Suprapubic skin (tissue), 4 donors: ENCODE measurements around the gene AHCYL1.

ENCODE experiments used
- EP300 ChIP-seq: sonication (generic); formaldehyde crosslinking; IDR thresholded peaks from one replicate; pipeline ENCODE4 v1.6.1; 2017; ENCODE audit warnings: antibody characterized with exemption
- POLR2A ChIP-seq, 2 donors: fragments of 450-650 bp; IDR thresholded peaks; one replicate each; pipeline ENCODE4 v1.6.1; 2017; ENCODE audit warnings: antibody characterized with exemption in 2 of 2, mild to moderate bottlenecking in 2 of 2, moderate library complexity in 2 of 2
- POLR2AphosphoS5 ChIP-seq, 3 donors: sonication (generic); formaldehyde crosslinking; IDR thresholded peaks; one replicate each; pipeline ENCODE4 v1.6.1; 2017; ENCODE audit warnings: antibody characterized with exemption in 3 of 3
- TF ChIP-seq, protein P1 (sequence below), 2 donors: fragments of 200-600 bp in 1 of 2; fragments of 450-650 bp in 1 of 2; sonication (generic) in 1 of 2; IDR thresholded peaks; one replicate each; pipeline ENCODE4 v1.5.1; 2016 to 2019; ENCODE audit warnings: antibody characterized with exemption in 2 of 2, mild to moderate bottlenecking in 1 of 2, moderate library complexity in 1 of 2

- TF ChIP-seq, protein P1, sequence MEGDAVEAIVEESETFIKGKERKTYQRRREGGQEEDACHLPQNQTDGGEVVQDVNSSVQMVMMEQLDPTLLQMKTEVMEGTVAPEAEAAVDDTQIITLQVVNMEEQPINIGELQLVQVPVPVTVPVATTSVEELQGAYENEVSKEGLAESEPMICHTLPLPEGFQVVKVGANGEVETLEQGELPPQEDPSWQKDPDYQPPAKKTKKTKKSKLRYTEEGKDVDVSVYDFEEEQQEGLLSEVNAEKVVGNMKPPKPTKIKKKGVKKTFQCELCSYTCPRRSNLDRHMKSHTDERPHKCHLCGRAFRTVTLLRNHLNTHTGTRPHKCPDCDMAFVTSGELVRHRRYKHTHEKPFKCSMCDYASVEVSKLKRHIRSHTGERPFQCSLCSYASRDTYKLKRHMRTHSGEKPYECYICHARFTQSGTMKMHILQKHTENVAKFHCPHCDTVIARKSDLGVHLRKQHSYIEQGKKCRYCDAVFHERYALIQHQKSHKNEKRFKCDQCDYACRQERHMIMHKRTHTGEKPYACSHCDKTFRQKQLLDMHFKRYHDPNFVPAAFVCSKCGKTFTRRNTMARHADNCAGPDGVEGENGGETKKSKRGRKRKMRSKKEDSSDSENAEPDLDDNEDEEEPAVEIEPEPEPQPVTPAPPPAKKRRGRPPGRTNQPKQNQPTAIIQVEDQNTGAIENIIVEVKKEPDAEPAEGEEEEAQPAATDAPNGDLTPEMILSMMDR (IDR thresholded peaks at IDR 0.05), result no peak
- TF ChIP-seq POLR2AphosphoS5 (IDR thresholded peaks at IDR 0.05) (no peak), POLR2A (IDR thresholded peaks at IDR 0.05) (no peak), EP300 (no peak)
These were observed 72.2 kb downstream of the AHCYL1 start for GRCh38 chr1:110056776-110057175.
